ENCODE results near the gene USP10.

Gene USP10

GRCh38 chr16:84821179-84821578 is 121.4 kb downstream of the USP10 start:
- CTCF ChIA-PET, result interaction anchor here (0.7 to 1.4 kb wide), 3 partner anchors 17 to 103 kb away, joined by 3 to 4 read pairs (median 3); no protein-coding TSS in a partner anchor
- H3K27ac ChIP-seq (ENCODE audit: extremely low read depth, low read depth, low read length), result no peak overlapping the region
- no peaks in the 10 kb centered on the region for H3K36me3 ChIP-seq (ENCODE audit: control insufficient read depth in 2 of 2, insufficient read depth in 1 of 2, low read length in 2 of 2)
- POLR2A ChIA-PET, result interaction anchor here (2.3 kb wide), 1 partner anchor 17 kb away, joined by 9 read pairs; no protein-coding TSS in a partner anchor
- H3K9me3 ChIP-seq (ENCODE audit: control insufficient read depth, insufficient read depth, low read depth, low read length), result no peaks in the 10 kb centered on the region
- TF ChIP-seq ZBTB17 (tag by site-specific recombination; IDR thresholded peaks at IDR 0.05), result no peak
- no peaks in the 10 kb centered on the region for H3K4me1 ChIP-seq (ENCODE audit: control insufficient read depth, insufficient read depth, low read length)
- no peak overlapping the region for H3K4me3 ChIP-seq (ENCODE audit: low read depth, low read length)

DNA sequence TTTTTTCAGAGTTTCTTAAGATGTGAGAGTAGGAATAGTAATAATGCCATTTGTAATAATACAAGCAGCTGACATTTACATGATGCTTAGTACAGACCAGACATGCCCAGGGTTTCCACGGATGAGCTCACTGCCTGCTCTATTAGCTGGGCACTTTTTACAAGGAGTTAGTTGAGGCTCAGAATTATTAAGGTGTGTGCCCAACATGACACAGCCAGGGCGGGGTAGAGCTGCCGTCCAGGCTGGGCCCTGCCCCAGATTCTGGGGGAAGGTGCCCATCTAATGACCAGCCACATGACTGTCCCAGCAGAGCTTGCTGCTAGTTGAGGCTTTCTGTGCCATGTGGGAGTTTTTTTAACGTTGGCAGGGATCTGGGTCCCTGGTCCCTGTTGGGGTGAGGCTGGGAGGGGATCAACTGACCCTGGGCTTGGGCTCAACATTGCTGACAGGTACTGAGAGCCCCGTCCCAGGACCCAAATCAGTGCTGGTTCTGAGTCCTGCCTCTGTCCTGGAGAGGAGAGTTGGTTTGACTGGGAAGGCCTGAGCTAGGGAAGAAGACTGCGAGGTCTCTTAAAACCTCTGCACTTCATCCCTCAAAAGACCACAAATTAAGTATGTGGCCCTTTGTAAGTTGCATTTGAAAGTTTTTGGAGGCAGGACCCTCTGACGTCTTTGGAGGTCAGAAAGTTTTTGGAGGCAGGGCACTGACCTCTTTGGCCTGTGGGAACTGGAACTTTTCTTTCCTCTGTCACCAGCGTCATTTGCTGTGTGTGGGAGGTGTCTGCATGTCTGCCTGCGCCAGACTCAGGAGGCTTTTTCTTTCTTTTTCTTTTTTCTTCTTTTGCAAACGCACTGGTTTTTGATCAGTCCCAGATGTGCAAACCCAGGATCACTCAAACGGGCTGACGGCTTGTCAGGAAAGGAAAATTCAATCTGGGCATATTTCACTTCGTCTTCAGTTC is 122.2 kb downstream of the USP10 start:
- Histone ChIP-seq H3K4me3 (ENCODE audit: low read depth, low read length) (no peak overlapping the region), H3K27ac (ENCODE audit: extremely low read depth, low read depth, low read length) (no peak overlapping the region), H3K4me1 (ENCODE audit: control insufficient read depth, insufficient read depth, low read length) (no peaks in the 10 kb centered on the region), H3K36me3 (ENCODE audit: control insufficient read depth in 2 of 2, insufficient read depth in 1 of 2, low read length in 2 of 2) (no peaks in the 10 kb centered on the region), H3K9me3 (ENCODE audit: control insufficient read depth, insufficient read depth, low read depth, low read length) (no peaks in the 10 kb centered on the region)
- TF ChIP-seq KLF1 (tag by site-specific recombination; IDR thresholded peaks at IDR 0.05) (no peak), ZNF211 (tag by site-specific recombination; IDR thresholded peaks at IDR 0.05; ENCODE audit: low read depth) (no peak), ZNF639 (tag by site-specific recombination; IDR thresholded peaks at IDR 0.05) (no peak), ZNF548 (tag by site-specific recombination; IDR thresholded peaks at IDR 0.05) (no peak), ZNF600 (tag by site-specific recombination; IDR thresholded peaks at IDR 0.05) (no peak), KLF10 (tag by site-specific recombination; IDR thresholded peaks at IDR 0.05) (no peak)
- TF ChIP-seq, protein P1, sequence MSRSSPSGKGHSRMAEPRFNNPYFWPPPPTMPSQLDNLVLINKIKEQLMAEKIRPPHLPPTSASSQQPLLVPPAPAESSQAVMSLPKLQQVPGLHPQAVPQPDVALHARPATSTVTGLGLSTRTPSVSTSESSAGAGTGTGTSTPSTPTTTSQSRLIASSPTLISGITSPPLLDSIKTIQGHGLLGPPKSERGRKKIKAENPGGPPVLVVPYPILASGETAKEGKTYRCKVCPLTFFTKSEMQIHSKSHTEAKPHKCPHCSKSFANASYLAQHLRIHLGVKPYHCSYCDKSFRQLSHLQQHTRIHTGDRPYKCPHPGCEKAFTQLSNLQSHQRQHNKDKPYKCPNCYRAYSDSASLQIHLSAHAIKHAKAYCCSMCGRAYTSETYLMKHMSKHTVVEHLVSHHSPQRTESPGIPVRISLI (tag by site-specific recombination; IDR thresholded peaks at IDR 0.05), result no peak
- ChIA-PET POLR2A (no interaction called here), CTCF (no interaction called here)

GRCh38 chr16:84822990-84823389 is 123.2 kb downstream of the USP10 start:
- ChIA-PET POLR2A (no interaction called here), CTCF (interaction anchor here (0.7 kb wide), 1 partner anchor 180 kb away, joined by 3 read pairs; no protein-coding TSS in a partner anchor)
- Histone ChIP-seq H3K9me3 (ENCODE audit: control insufficient read depth, insufficient read depth, low read depth, low read length) (no peaks in the 10 kb centered on the region), H3K4me3 (ENCODE audit: low read depth, low read length) (no peak overlapping the region), H3K27ac (ENCODE audit: extremely low read depth, low read depth, low read length) (no peak overlapping the region), H3K4me1 (ENCODE audit: control insufficient read depth, insufficient read depth, low read length) (no peaks in the 10 kb centered on the region), H3K36me3 (ENCODE audit: control insufficient read depth in 2 of 2, insufficient read depth in 1 of 2, low read length in 2 of 2) (no peaks in the 10 kb centered on the region)
- TF ChIP-seq IKZF3 (tag by site-specific recombination; IDR thresholded peaks at IDR 0.05) (no peak), ZNF146 (tag by site-specific recombination; IDR thresholded peaks at IDR 0.05) (peak; percentile 79; the same call in 1 of the 2 replicates)

DNA sequence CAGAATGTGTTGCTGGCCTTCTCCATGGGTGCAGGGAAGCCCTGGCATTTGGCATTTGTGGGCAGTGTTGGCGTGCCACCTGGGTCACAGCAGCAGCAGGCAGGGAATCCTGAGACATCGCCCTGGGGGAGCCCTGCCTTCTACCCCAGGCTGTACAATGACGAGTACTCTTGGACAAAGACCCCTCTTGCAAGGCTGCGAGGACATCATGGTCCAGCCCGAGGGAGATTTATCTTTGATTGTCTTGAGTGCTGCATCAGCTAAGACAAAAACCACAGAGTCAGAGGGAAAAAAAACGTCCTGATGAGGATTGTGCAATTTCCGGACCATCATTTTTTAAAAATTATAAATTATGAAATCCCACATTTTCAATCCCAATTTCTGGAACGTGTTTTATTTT is 123.7 kb downstream of the USP10 start:
- ChIA-PET CTCF (interaction anchor here (0.7 kb wide), 1 partner anchor 181 kb away, joined by 3 read pairs; no protein-coding TSS in a partner anchor), POLR2A (no interaction called here)
- Histone ChIP-seq H3K4me3 (ENCODE audit: low read depth, low read length) (no peak overlapping the region), H3K4me1 (ENCODE audit: control insufficient read depth, insufficient read depth, low read length) (no peaks in the 10 kb centered on the region), H3K9me3 (ENCODE audit: control insufficient read depth, insufficient read depth, low read depth, low read length) (no peaks in the 10 kb centered on the region), H3K27ac (ENCODE audit: extremely low read depth, low read depth, low read length) (no peak overlapping the region), H3K36me3 (ENCODE audit: control insufficient read depth in 2 of 2, insufficient read depth in 1 of 2, low read length in 2 of 2) (no peaks in the 10 kb centered on the region)
- no peak for TF ChIP-seq ZNF24 (tag by site-specific recombination; IDR thresholded peaks at IDR 0.05)
- no peak for TF ChIP-seq ZNF239 (tag by site-specific recombination; IDR thresholded peaks at IDR 0.05)
- no peak for TF ChIP-seq SP7 (tag by site-specific recombination; IDR thresholded peaks at IDR 0.05)
- TF ChIP-seq ZNF707 (tag by site-specific recombination; IDR thresholded peaks at IDR 0.05), result no peak
- no peak for TF ChIP-seq ZNF366 (tag by site-specific recombination; conservative IDR thresholded peaks at IDR 0.05)

Measured in HEK293 (cell line).